HG02759 (cell line): ENCODE results near the gene MECP2.

Experiments used
- ATAC-seq: cut with Tn5 transposase; IDR thresholded peaks from one replicate; pipeline ENCODE4 v1.9.1; 2021; ENCODE audit warnings: mild to moderate bottlenecking, moderate library complexity; ENCODE audit not compliant: unreplicated experiment

The MECP2 gene

DNA sequence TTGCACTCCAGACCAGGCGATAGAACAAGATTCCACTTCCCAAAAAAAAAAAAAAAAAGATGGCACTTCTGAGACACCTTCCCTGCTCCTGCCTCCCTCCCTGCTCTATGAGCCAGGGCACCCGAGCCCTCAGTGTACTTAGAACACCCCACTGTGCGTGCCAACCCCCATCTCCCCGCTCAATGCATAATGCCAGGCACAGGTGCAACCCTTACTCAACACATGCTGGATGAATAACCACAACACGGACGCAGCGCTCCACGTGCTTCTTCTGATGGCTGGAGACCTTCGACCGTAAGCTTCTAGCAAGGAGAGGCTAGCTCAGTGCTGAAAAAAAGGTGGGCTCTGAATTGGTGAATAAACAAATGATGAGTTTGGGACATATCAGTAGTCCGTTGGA lies 57.9 kb downstream of the MECP2 start:
- ATAC-seq: no peak

DNA sequence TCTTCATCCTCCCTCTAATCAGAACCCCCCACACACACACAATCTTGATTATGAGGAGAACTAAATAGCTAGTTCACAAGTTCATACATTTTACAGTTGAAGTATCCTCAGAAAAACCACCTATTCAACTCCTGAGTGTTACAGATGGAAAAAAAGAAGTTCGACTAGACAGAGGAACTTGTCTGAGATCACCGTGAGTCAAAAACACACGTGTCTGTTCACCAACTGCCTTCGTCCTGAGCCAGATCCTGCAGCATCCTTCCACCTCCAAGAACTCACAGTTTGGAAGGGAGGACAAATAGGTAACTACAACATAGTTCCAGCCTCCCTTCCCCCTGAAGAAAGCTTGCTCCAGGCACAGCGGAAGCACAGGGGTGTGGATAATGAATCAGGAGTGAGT lies 58.9 kb downstream of the MECP2 start:
- ATAC-seq: no peak

DNA sequence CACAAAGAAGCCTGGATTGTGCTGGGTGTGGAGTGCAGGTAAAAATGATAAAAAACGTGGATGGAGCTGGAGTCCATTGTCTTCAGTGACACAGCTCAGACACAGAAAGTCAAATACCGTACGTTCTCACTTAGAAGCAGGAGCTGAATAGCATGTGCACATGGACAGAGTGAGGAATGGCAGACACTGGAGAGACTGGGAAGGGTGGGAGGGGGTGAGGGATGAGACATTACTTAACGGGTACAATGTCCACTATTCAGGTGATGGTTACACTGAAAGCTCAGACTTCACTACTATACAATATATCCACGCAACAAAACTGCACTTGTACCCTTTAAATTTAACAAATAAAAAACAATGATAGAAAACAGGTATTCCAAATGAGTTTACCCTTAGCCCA lies 59.8 kb downstream of the MECP2 start:
- ATAC-seq: no peak

DNA sequence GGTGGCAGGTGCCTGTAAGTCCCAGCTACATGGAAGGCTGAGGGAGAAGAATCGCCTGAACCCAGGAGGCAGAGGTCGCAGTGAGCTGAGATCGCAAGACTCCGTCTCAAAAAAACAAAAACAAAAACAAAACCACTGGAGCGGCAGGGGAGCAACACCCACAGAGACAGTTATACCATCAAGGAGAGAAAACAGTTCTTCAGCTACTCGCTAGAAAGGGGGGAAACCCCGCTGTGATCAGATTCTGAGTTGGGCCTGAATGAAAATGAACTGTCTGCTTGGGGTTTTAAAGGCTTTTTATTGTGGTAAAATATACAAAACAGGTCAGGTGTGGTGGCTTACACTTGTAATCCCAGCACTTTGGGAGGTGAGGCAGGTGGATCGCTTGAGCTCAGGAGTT lies 61.0 kb downstream of the MECP2 start:
- no peak for ATAC-seq

DNA sequence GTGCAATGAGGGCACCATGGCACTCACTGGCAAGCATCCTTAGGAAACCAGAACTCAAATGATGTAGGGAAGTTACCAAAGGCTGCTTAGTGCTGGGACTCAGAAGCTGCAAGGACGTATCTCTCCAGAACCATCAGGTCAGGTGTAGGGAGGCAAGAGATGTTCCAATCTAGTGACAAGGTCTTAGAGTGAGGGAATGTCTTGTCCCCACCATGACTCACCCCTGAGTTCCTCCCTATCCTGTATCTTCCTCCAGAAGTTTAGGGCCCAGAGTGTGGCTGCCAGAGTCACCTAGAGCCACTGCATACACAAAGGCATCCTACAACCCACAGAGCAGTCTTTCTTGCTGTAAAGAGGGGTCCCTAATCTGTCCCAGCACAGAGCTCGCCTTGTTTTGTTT lies 63.7 kb downstream of the MECP2 start:
- ATAC-seq: no peak

DNA sequence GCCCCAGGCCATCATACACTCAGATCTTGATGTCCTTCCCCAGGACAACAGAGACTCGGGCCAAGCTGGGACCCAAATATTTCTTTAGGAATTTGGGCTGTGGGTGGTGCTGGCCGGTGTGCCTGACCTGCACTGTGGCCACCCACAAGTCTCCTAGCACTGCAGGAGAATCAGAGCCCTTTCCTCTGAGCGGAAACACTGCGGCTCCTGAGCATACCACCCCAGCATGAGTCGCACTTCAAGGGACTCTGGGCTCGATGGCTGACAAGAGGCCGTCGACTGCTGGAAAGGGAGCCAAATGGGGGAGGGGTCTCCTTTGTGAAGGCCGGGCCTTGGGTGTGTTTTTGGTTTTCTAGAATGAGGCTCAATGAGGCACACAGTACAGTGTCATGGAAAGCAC lies 64.9 kb downstream of the MECP2 start:
- no peak for ATAC-seq

DNA sequence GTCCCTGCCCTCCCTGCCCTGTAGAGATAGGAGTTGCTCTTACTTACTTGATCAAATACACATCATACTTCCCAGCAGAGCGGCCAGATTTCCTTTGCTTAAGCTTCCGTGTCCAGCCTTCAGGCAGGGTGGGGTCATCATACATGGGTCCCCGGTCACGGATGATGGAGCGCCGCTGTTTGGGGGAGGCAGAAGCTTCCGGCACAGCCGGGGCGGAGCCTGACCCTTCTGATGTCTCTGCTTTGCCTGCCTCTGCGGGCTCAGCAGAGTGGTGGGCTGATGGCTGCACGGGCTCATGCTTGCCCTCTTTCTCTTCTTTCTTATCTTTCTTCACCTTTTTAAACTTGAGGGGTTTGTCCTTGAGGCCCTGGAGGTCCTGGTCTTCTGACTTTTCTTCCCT lies 65.4 kb downstream of the MECP2 start:
- no peak for ATAC-seq

DNA sequence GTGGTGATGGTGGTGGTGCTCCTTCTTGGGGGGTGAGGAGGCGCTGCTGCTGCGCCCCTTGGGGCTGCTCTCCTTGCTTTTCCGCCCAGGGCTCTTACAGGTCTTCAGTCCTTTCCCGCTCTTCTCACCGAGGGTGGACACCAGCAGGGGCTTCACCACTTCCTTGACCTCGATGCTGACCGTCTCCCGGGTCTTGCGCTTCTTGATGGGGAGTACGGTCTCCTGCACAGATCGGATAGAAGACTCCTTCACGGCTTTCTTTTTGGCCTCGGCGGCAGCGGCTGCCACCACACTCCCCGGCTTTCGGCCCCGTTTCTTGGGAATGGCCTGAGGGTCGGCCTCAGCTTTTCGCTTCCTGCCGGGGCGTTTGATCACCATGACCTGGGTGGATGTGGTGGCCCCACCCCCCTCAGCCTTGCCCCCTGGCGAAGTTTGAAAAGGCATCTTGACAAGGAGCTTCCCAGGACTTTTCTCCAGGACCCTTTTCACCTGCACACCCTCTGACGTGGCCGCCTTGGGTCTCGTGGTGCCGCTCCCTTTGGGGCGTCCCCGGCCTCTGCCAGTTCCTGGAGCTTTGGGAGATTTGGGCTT lies 66.7 kb downstream of the MECP2 start:
- ATAC-seq: no peak

DNA sequence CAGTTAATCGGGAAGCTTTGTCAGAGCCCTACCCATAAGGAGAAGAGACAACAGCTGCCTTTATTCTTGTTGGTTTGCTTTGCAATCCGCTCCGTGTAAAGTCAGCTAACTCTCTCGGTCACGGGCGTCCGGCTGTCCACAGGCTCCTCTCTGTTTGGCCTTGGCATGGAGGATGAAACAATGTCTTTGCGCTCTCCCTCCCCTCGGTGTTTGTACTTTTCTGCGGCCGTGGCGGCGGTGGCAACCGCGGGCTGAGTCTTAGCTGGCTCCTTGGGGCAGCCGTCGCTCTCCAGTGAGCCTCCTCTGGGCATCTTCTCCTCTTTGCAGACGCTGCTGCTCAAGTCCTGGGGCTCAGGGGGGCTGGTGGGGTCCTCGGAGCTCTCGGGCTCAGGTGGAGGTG lies 67.3 kb downstream of the MECP2 start:
- no peak for ATAC-seq

DNA sequence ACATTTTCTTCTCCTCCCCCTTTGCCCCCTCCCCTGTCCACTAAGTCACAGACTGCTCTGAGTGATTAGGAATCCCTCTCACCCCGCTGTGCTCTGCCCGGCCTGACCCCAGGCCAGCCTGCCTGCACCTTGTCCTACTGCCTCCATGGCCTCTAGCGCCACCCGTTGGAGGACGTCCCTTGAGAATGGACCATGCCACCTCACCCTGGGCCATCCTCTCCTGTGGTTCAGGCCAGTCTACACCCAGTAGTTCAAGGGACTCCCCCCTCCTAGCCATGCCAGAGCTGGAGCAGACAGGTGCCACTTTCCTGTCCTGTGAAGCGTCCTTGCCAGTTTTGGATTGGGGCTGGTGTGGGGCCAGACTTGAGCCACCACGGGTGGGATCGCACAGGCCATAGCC lies 68.1 kb downstream of the MECP2 start:
- no peak for ATAC-seq

DNA sequence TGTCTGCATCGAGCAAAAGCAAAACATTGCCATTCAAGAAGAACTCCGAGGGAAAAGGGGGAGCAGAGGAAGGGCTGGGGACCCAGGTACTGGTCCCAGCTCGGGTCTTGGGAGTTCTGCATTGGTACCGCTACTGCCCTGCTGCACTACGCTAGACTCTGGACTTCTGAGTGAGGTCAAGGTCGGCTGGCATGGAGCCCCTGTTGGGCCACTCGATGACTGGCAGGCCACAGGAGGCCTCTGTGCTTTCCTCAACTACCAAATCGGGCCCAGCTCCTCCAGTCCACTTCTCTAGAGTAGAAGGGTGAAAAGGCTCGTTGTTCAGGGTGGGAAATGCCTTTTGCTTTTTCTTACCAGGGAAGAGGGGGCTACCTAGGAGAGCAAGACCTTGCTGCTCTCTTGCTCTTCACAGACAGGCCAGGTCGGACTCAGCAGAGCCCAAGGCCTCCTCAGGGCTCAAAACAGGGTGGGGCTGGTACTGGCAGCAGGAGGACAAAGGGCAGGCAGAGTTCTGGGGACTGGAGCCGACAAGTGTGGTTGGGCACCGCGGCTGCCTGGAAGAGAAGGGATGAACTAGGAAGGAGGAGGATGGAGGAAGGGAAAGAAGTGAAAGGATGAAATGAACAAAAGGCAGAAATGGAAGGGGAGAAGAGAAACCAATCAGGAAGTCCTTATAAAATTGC lies 68.9 kb downstream of the MECP2 start:
- no peak for ATAC-seq

DNA sequence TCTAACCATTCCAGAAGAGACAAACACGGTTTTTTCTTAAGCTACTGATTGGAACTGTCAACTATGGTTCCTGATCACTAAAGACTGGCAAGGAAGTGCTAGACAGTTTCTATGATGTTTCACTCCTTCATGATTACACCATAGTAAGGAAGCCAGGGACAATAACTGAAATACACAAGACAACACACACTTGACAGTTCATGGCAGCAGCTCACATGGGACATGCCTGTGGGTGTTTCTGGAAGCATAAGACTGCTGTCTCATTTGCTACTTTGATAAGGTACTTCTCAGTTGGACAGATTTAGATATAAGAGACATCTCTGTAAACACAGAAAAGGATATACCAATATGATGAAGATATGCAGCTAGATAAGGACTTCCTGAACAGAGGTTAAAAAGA lies 69.5 kb downstream of the MECP2 start:
- no peak for ATAC-seq

DNA sequence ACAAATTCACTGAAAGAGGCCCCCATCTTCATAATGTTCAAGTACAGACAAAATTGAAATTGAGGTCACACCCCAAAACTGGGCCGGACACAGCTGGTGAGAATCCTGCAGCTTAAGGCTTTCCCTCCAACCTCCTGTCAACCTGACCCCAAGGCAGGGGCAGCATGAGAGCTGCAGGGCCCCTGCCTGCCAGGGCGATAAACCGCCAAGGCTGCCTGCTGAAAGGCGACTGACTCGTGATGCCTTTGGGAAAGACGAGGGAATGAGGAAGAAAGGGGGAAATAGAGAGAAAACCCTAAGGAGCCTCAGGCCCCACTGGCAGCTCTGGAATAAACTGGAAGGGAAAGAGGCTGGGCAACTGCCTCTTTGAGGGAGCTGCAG lies 70.5 kb downstream of the MECP2 start:
- ATAC-seq: no peak

DNA sequence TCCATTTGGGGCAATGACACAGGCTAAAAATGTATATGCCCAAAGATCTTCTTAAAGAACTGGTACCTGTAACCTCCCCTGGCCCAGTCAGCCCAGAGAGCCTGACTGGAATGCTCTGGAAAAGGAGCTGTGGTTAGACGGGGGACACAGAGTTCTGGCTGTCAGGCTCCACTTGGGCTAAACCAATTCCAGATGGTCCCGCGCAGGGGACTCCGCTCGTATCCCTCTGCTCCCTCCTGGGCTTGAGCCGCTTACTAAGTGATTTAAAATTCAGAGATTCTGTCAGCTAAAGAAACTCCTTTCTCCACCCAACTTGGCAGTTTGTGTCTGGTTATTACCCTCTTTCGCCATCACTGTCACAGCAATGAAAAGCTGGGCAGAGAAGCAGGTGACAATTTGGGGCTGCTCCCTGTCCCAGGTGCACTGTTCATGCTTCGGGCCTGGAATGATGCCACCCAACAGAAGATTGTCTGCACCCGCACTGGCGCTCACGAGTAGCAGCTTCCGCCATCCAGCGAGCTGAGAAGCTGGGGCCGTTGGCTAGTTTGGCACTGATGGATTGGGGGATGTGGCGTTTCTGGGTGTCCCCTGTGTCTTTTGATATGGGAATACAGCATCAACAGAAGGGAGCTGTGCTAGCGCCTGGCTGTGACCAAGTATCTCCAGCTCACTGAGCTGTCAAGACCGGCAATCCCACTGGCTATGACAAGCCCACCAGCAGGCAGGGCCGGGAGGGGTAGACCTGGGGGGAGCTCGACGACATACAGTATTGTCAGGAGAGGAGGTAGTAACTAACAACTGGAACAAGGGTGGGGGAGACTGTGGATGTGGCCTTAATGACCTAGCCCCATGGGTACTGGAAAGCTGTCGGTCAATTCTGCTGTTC lies 71.1 kb downstream of the MECP2 start:
- ATAC-seq: no peak

DNA sequence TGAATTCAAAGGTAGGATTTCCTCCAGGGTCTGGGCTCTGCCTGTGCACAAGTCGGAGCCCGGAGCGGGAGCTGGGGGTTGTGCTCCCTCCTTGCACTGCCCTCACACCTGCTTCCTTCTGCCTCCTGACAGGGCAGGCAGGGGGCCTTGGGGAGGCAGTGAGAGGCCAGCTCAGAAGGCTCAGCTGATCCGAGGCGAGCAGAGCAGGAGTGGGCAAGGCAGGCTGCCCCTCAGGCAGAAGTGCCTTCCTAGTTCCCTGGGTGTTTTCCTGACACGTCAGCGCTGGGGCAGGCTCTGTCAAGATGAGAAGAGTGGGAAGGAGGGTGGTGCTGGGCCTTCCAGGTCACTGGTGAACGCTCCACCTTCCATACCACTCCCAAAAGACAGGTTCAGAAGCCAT lies 72.3 kb downstream of the MECP2 start:
- ATAC-seq: no peak

DNA sequence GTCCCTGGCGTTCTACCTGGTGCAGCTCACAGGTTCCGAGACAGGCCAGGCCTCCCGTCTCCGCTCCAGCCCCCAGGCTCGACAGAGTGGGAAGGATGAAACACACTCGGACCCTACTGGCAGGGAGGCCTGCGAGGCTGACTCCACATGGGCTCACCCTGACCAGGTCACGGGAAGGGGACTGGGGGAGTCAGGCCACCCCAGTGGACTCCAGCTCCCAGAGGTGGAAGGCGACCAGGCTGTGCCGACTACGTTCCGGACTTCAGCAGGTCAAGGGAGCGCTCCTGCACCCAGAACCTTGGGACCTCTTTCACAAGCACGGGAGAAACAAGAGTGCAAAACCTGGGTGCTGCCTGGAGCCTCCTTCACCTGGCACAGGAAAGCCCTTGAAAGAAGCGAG lies 73.2 kb downstream of the MECP2 start:
- ATAC-seq: no peak

DNA sequence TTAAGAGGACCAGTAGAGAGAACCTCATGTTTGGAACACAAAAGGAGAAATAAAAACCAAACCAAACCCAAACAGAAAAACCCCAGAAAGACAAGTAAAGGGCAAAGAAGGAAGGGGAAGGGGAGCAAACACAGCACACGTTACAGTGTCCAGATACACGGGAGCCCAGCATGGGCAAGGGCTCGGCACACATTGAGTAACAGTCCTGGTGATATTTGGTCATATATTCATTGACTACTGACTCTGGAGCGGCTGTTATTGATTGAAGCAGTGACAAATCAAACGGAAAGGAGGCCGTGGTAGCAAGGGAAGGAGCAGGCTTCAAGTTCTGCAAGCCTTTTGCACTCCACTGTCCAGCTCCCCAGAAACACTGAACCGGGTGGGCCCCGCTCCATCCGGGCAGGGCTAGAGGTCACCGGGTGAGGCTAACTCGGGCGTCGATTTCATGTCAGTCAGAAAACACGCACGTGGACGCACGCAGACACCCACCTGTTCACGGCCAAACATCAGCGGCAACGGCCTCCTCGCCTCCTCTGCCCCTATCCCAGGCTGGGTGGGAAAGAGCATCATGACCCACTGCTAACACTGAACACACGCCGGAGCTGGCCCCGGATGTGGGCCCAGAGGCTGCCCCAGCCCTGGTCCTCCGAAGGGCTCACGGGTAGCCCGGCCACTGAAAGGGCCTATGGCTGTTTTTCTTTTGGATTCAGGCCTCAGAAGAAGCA lies 74.1 kb downstream of the MECP2 start:
- ATAC-seq: no peak

DNA sequence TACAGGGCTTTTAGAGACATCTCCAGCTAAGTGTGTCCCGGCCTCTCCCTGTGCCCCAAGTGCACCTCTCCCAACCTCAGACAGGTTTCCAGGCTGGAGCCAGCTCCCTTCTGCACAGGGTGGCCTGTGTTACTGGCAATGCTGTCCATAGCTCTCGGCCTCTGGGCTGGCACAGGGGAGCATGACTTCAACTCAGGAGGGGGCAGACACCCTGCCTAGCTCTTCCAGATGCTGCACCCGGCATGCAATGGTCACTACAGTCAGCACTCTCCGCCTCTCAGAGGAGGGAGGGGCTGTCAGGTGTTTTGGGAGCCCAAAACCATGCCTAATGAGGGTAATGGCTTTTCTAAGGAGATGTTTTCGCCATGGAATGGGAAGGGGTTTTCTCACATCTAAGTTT lies 75.4 kb downstream of the MECP2 start:
- no peak for ATAC-seq

DNA sequence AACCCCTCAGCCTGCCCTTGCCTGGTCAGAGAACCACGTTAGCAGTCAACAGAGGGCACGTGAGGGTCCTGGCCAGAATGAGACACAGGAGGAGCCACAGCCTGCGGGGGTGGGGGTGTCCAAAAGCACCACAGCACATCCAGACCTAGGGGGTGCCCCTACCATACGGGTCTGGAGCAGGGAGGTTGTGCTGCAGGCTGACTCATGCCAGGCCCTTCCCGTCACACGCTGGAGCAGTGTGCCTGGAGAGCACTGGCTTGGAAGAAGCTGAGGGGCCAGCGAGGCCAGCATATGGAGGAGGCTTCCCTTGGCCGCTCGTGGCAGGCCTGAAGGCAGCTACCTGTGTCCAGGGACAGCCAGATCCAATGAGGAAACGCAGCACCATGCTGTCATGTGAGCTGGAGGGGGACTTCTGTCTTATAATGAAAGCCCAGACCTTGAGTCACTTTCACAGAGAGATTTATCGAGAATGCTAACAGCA lies 76.3 kb downstream of the MECP2 start:
- no peak for ATAC-seq

DNA sequence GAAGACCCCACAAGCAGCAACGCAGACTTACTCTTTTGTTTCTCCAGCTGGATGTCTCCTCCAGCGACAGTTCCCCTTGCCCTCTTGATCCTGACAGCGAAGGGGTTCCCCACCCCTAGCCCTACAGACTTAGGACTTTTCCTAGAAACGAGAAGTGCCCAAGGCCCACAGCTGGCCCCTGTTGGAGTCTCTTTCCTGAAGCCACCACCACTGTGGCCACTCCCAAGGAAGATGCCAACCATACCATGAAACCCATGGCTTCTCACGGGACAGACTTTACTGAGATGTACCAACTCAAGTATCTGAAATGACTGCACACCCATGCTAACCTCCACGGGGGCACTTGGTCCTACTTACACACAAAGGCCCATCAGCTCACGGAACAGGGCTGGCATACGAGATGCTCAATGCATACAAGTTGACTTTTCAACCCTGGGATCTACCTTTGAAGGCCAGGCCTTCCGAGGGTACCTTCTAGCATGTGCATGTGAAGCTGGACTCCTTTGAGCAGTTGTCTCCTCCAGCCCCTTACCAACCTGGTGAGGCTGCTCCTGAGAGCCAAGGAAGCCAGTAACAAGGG lies 76.9 kb downstream of the MECP2 start:
- ATAC-seq: no peak
